ENCODE results near the gene GPR17.

- TF ChIP-seq CTCF (IDR thresholded peaks at IDR 0.05; ENCODE audit: low read depth, low read length) = no peak
- TF ChIP-seq EZH2phosphoT487 (IDR thresholded peaks at IDR 0.05; ENCODE audit: low read depth) = no peak
These were observed 3.2 kb downstream of the GPR17 start for GRCh38 chr2:127649100-127649611.

Data from OCI-LY3 (cell line).